NB4 (cell line): ENCODE measurements around the gene DPYSL5.

ENCODE experiments used
- CTCF ChIP-seq: IDR thresholded peaks from one replicate; pipeline ENCODE4 v1.5.1; 2012; ENCODE audit warnings: low read depth, low read length
- MAX ChIP-seq: IDR thresholded peaks from 2 replicates; pipeline ENCODE4 v1.6.1; 2011; ENCODE audit warnings: low read depth, low read length
- MYC ChIP-seq: IDR thresholded peaks from 2 replicates; pipeline ENCODE4 v1.6.1; 2011; ENCODE audit warnings: low read depth, low read length
- POLR2A ChIP-seq: IDR thresholded peaks from 2 replicates; pipeline ENCODE4 v1.6.1; 2011; ENCODE audit warnings: mild to moderate bottlenecking; ENCODE audit not compliant: insufficient read length; ENCODE audit errors: extremely low read depth

GRCh38 chr2:26989156-26989555 is 141.2 kb downstream of the DPYSL5 start:
- TF ChIP-seq CTCF: no peak
- TF ChIP-seq POLR2A: no peak
- no peak for TF ChIP-seq MAX
- TF ChIP-seq MYC: no peak
